Caco-2 (cell line): ENCODE results near the gene ZFYVE9. TPM values are rescaled to one million over a fixed set of nuclear protein-coding genes. Genes with fewer than 3 reads are reported as not detected.

Experiments used
- BruUV-seq: library from RNA; stranded (reverse); fragments of 400-500 nt; replicated peaks from 2 replicates; lab custom pipeline; 2021; lab: Mats Ljungman, UMichigan
- CTCF ChIA-PET: fragments of 300-600 bp; sonication (Branson Sonifier 250); formaldehyde crosslinking; loops from one replicate; lab custom pipeline; 2022; ENCODE audit warnings: antibody characterized with exemption; lab: Charles Lee
- POLR2A ChIA-PET: fragments of 300-600 bp; sonication (Branson Sonifier 250); formaldehyde crosslinking; loops from one replicate; lab custom pipeline; 2022; ENCODE audit warnings: antibody characterized with exemption; lab: Charles Lee
- DNase-seq, 2 experiments: peaks; one replicate each; pipeline versions ENCODE4 v3.0.0 to v3.0.0-alpha.2; 2020 to 2022
- H3K27me3 ChIP-seq: replicated peaks from 2 replicates; pipeline ENCODE4 v1.6.0; 2011; ENCODE audit warnings: low read length; ENCODE audit not compliant: control insufficient read depth, insufficient read depth
- H3K36me3 ChIP-seq: 2 replicates; pipeline ENCODE4 v1.5.1; 2011; ENCODE audit warnings: low read length; ENCODE audit not compliant: control insufficient read depth, insufficient read depth
- H3K4me1 ChIP-seq: fragments of 250-450 bp; sonication (Bioruptor Pico); 2 replicates; pipeline ENCODE4 v1.5.1; 2020; ENCODE audit warnings: mild to moderate bottlenecking
- H3K4me3 ChIP-seq: 2 replicates; pipeline ENCODE4 v1.5.1; 2011; ENCODE audit warnings: low read depth, mild to moderate bottlenecking, control low read depth, low read length
- H3K9me3 ChIP-seq: fragments of 250-450 bp; sonication (Bioruptor Pico); 2 replicates; pipeline ENCODE4 v1.5.1; 2020; ENCODE audit warnings: mild to moderate bottlenecking, moderate library complexity
- H3K27ac Mint-ChIP-seq: one replicate; pipeline ENCODE4 v1.8.0; 2022; ENCODE audit warnings: mixed read lengths; ENCODE audit not compliant: unreplicated experiment
- H3K27me3 Mint-ChIP-seq: one replicate; pipeline ENCODE4 v1.8.0; 2022; ENCODE audit warnings: mixed read lengths; ENCODE audit not compliant: insufficient read depth, unreplicated experiment
- H3K36me3 Mint-ChIP-seq: one replicate; pipeline ENCODE4 v1.8.0; 2022; ENCODE audit warnings: mild to moderate bottlenecking, mixed read lengths; ENCODE audit not compliant: insufficient read depth, unreplicated experiment
- H3K4me1 Mint-ChIP-seq: one replicate; pipeline ENCODE4 v1.8.0; 2022; ENCODE audit warnings: low read depth, mixed read lengths; ENCODE audit not compliant: unreplicated experiment
- H3K4me3 Mint-ChIP-seq: one replicate; pipeline ENCODE4 v1.8.0; 2022; ENCODE audit warnings: mild to moderate bottlenecking, moderate library complexity, mixed read lengths; ENCODE audit not compliant: unreplicated experiment
- H3K9me3 Mint-ChIP-seq: one replicate; pipeline ENCODE4 v1.8.0; 2022; ENCODE audit warnings: mixed read lengths; ENCODE audit not compliant: unreplicated experiment
- intact Hi-C: fragments of 100-400 bp; cut with micrococcal nuclease; formaldehyde crosslinking; loops from one replicate; pipeline ENCODE4 v1.10.0; 2022; ENCODE audit not compliant: unreplicated experiment
- total RNA-seq: library from RNA; stranded (reverse); gene quantifications from 2 replicates; pipeline ENCODE4 v1.2.3, GENCODE V29; 2022
- TF ChIP-seq, protein P1 (sequence below), 2 experiments: fragments of 200-600 bp in 1 of 2; IDR thresholded peaks; 1 replicate in 1 of 2; 2 replicates in 1 of 2; pipeline versions ENCODE4 v1.5.1 to v1.8.0; 2011 to 2022; ENCODE audit warnings: antibody characterized with exemption in 1 of 2, control low read depth in 1 of 2, inconsistent platforms in 1 of 2, low read depth in 1 of 2, low read length in 1 of 2, mild to moderate bottlenecking in 1 of 2, moderate library complexity in 1 of 2; ENCODE audit not compliant: insufficient read depth in 1 of 2, severe bottlenecking in 1 of 2, unreplicated experiment in 1 of 2

Gene ZFYVE9
- total RNA-seq, 1 experiment from 2014 or later: 18.4 TPM

DNA sequence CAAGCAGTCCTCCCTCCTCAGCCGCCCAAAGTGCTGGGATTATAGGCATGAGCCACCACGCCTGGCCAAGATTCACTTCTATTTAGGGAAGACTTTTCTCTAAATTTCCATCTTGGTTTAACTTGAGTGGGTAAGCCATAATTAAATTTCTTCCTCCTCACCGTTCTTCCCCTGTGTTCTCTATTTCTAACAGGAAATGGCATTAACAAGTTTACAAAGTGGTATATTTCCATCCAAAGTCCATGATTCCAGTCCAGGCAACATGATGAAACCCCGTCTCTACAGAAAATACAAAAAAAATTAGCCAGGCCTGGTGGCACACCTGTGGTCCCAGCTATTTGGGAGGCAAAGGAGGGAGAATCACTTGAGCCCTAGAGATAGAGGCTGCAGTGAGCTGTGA, 92.1 kb downstream of the ZFYVE9 start:
- Histone ChIP-seq H3K27me3 (no peaks in the 10 kb centered on the region), H3K36me3 (no peaks in the 10 kb centered on the region), H3K4me1 (no peaks in the 10 kb centered on the region), H3K9me3 (no peaks in the 10 kb centered on the region), H3K4me3 (no peak overlapping the region)
- DNase-seq: no peak
- TF ChIP-seq, protein P1, sequence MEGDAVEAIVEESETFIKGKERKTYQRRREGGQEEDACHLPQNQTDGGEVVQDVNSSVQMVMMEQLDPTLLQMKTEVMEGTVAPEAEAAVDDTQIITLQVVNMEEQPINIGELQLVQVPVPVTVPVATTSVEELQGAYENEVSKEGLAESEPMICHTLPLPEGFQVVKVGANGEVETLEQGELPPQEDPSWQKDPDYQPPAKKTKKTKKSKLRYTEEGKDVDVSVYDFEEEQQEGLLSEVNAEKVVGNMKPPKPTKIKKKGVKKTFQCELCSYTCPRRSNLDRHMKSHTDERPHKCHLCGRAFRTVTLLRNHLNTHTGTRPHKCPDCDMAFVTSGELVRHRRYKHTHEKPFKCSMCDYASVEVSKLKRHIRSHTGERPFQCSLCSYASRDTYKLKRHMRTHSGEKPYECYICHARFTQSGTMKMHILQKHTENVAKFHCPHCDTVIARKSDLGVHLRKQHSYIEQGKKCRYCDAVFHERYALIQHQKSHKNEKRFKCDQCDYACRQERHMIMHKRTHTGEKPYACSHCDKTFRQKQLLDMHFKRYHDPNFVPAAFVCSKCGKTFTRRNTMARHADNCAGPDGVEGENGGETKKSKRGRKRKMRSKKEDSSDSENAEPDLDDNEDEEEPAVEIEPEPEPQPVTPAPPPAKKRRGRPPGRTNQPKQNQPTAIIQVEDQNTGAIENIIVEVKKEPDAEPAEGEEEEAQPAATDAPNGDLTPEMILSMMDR (IDR thresholded peaks at IDR 0.05; ENCODE audit: insufficient read depth in 1 of 2, low read depth in 1 of 2, low read length in 1 of 2, severe bottlenecking in 1 of 2, unreplicated experiment in 1 of 2): no peak
- Mint-ChIP-seq H3K4me3 (no peak overlapping the region), H3K9me3 (no peaks in the 10 kb centered on the region), H3K27me3 (no peaks in the 10 kb centered on the region), H3K36me3 (peaks cover 6% of the 10 kb centered on the region), H3K27ac (no peak overlapping the region), H3K4me1 (peaks cover 6% of the 10 kb centered on the region)
- ChIA-PET POLR2A (no interaction called here), CTCF (no interaction called here)
- intact Hi-C loops: no loop called here
- BruUV-seq: no TSS peak

DNA sequence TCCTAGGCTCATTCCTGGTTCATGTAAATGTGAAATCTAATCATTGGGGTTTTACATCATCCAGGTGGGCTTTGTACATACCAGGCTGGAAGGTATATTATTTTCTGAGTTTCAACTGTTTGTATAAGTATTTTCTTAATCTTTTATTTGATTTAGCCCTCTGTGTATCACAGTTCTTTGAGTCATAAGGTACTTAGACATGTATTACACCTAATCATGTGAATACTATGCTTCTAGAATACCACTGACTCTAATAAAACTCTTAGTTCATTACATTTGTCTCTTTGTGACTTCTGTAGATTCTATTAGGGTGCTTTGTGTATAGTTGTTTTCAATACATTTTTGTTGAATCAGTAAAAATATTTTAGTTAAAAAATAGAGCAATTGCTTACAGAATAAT, 92.8 kb downstream of the ZFYVE9 start:
- no peak overlapping the region for H3K27ac Mint-ChIP-seq
- Histone ChIP-seq H3K27me3 (no peaks in the 10 kb centered on the region), H3K4me1 (no peaks in the 10 kb centered on the region), H3K9me3 (no peaks in the 10 kb centered on the region), H3K36me3 (no peaks in the 10 kb centered on the region), H3K4me3 (no peak overlapping the region)
- no peaks in the 10 kb centered on the region for H3K27me3 Mint-ChIP-seq
- intact Hi-C loops: no loop called here
- H3K4me1 Mint-ChIP-seq: peaks cover 6% of the 10 kb centered on the region
- H3K36me3 Mint-ChIP-seq: peaks cover 6% of the 10 kb centered on the region
- POLR2A ChIA-PET: no interaction called here
- CTCF ChIA-PET: no interaction called here
- no peak overlapping the region for H3K4me3 Mint-ChIP-seq
- no TSS peak for BruUV-seq
- TF ChIP-seq, protein P1 (IDR thresholded peaks at IDR 0.05; ENCODE audit: insufficient read depth in 1 of 2, low read depth in 1 of 2, low read length in 1 of 2, severe bottlenecking in 1 of 2, unreplicated experiment in 1 of 2): no peak
- no peak for DNase-seq
- no peaks in the 10 kb centered on the region for H3K9me3 Mint-ChIP-seq

DNA sequence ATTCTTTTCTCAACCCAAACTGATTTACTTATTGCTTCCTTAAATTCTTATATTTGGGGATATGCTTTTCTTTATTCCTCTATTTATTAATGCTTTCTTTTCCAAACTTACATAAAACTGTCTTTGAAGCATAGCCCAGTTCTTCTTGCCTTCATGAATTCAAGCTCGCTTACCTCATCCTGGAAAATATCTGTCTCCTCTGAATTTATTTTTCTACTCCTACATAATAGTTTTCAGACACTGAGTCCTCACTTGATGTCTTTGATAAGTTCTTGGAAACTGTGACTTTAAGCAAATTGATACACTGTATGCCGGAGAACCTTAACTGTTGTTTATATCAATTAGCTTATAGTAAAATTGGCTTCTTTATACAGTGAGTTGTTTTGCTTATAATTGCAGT, 93.8 kb downstream of the ZFYVE9 start:
- H3K9me3 Mint-ChIP-seq: no peaks in the 10 kb centered on the region
- ChIA-PET POLR2A (no interaction called here), CTCF (no interaction called here)
- TF ChIP-seq, protein P1 (IDR thresholded peaks at IDR 0.05; ENCODE audit: insufficient read depth in 1 of 2, low read depth in 1 of 2, low read length in 1 of 2, severe bottlenecking in 1 of 2, unreplicated experiment in 1 of 2): no peak
- DNase-seq: no peak
- no peaks in the 10 kb centered on the region for H3K27me3 ChIP-seq
- H3K4me3 Mint-ChIP-seq: no peak overlapping the region
- H3K27me3 Mint-ChIP-seq: no peaks in the 10 kb centered on the region
- H3K36me3 Mint-ChIP-seq: peaks cover 6% of the 10 kb centered on the region
- H3K4me1 ChIP-seq: no peaks in the 10 kb centered on the region
- no peak overlapping the region for H3K27ac Mint-ChIP-seq
- intact Hi-C loops: no loop called here
- H3K9me3 ChIP-seq: no peaks in the 10 kb centered on the region
- peaks cover 6% of the 10 kb centered on the region for H3K4me1 Mint-ChIP-seq
- BruUV-seq: no TSS peak
- no peak overlapping the region for H3K4me3 ChIP-seq
- H3K36me3 ChIP-seq: no peaks in the 10 kb centered on the region
